Right lobe of liver (tissue), 4 donors: ENCODE results near the gene TMCO2.

Experiments
- POLR2A ChIP-seq: fragments of 450-650 bp; IDR thresholded peaks from one replicate; pipeline ENCODE4 v1.6.1; 2017; ENCODE audit warnings: antibody characterized with exemption, mild to moderate bottlenecking
- TF ChIP-seq, protein P1 (sequence below), 4 donors: fragments of 200-600 bp in 3 of 4; fragments of 450-650 bp in 1 of 4; IDR thresholded peaks; one replicate each; pipeline versions ENCODE4 v1.5.1 to v1.8.0; 2016 to 2022; ENCODE audit warnings: antibody characterized with exemption in 4 of 4, mild to moderate bottlenecking in 2 of 4
- donor health status: DM: no; HTN: no; CAD: no.
- donor health status: DM: no; HTN: no; CAD: no.
- donor health status: DM: no; HTN: yes; CAD: no.

DNA sequence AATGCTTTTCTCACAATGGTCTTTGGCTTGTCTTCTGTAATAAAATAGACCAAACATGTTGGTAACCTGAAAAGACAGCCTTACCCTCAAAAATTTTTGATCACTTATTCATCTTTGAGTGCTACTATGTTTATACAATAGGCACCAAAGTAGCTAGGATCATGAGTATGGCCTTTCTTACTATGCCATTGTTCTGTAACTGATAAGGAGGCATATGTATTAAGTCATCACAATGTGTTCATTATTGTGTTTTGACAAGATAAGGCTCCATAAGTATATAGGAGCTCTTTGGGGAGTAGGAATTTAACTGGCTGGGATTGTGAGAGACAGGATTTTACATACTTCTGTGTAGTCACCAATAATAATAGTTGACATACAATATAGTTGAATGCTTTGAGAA lies 675 bp downstream of the TMCO2 start:
- no peak for TF ChIP-seq POLR2A
- TF ChIP-seq, protein P1, sequence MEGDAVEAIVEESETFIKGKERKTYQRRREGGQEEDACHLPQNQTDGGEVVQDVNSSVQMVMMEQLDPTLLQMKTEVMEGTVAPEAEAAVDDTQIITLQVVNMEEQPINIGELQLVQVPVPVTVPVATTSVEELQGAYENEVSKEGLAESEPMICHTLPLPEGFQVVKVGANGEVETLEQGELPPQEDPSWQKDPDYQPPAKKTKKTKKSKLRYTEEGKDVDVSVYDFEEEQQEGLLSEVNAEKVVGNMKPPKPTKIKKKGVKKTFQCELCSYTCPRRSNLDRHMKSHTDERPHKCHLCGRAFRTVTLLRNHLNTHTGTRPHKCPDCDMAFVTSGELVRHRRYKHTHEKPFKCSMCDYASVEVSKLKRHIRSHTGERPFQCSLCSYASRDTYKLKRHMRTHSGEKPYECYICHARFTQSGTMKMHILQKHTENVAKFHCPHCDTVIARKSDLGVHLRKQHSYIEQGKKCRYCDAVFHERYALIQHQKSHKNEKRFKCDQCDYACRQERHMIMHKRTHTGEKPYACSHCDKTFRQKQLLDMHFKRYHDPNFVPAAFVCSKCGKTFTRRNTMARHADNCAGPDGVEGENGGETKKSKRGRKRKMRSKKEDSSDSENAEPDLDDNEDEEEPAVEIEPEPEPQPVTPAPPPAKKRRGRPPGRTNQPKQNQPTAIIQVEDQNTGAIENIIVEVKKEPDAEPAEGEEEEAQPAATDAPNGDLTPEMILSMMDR (IDR thresholded peaks at IDR 0.05), result no peak
